NOMO-1 treated with dmso at 0.1 percent for 144 hours (cell line): ENCODE measurements around the gene CDHR2.

ENCODE experiments used
- DNase-seq: peaks from one replicate; lab custom pipeline; 2025; ENCODE audit not compliant: unreplicated experiment; lab: John Stamatoyannopoulos, UW

Gene CDHR2, protein sequence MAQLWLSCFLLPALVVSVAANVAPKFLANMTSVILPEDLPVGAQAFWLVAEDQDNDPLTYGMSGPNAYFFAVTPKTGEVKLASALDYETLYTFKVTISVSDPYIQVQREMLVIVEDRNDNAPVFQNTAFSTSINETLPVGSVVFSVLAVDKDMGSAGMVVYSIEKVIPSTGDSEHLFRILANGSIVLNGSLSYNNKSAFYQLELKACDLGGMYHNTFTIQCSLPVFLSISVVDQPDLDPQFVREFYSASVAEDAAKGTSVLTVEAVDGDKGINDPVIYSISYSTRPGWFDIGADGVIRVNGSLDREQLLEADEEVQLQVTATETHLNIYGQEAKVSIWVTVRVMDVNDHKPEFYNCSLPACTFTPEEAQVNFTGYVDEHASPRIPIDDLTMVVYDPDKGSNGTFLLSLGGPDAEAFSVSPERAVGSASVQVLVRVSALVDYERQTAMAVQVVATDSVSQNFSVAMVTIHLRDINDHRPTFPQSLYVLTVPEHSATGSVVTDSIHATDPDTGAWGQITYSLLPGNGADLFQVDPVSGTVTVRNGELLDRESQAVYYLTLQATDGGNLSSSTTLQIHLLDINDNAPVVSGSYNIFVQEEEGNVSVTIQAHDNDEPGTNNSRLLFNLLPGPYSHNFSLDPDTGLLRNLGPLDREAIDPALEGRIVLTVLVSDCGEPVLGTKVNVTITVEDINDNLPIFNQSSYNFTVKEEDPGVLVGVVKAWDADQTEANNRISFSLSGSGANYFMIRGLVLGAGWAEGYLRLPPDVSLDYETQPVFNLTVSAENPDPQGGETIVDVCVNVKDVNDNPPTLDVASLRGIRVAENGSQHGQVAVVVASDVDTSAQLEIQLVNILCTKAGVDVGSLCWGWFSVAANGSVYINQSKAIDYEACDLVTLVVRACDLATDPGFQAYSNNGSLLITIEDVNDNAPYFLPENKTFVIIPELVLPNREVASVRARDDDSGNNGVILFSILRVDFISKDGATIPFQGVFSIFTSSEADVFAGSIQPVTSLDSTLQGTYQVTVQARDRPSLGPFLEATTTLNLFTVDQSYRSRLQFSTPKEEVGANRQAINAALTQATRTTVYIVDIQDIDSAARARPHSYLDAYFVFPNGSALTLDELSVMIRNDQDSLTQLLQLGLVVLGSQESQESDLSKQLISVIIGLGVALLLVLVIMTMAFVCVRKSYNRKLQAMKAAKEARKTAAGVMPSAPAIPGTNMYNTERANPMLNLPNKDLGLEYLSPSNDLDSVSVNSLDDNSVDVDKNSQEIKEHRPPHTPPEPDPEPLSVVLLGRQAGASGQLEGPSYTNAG (N-terminal part only)

DNA sequence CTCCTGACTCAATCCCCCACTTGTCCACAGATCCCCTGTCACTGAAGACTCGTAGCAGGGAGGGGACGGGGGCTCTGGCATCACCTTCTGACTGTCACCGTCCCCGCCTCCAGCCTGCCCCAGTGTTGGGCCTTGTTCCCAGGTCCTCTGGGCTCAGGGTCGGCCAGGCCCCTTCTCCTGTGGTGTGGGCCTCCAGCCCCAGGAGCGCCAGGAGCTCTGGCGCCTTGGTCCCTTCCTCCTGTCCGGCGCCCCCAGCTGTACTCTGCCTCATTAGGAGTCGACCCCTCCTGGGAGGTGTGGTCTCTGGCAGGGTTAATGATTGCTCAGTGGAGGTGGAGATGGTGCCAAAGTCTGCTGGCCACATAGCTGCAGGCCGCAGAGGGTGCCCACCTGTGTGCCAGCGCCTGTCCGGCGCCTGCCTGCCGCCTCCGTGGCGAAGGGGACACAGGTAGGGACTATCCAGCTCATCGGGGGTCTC lies at the start of gene CDHR2:
Gene CDHR2 (plus strand): TSS at position 376 of the 478 bp plus-strand sequence. CDS start 16,011 bp downstream, outside the sequence.
- DNase-seq = no peak

DNA sequence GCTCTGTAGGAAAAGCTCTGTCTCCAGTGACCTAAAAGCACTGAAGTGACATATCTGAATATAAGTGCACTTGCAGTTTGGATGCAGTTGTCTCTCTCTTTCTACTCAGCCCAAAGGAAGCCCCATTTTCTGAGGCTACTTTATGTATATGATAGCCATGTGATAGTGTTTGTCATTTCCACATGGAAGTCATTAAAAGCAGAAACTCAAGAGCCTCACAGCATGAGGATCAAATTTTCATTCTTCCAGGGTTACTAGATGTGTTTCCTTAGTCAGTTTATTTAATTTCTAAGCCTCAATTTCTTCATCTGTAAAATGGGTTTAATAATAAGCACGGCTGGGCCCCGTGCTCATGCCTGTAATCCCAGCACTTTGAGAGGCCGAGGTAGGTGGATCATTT lies 48.6 kb upstream of the CDHR2 start:
- DNase-seq = no peak

DNA sequence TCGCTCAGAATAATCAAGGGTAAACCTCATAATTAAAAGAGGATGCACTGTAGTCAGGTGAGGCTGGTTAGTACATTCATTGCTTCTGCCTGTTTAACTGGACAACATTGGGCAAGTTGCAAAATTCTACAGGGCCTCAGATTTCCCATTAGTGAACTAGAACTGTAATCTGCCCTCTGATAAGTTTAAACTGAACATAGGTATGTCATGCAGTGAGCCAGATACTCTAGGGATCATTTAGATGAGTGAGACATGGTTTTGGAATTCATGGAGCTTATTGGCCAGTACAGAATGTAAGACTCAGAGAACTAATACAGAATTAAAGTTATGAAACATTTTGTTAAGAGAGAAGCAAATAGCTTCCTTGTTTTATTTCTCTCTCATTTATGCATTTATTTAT lies 47.8 kb upstream of the CDHR2 start:
- DNase-seq = no peak

DNA sequence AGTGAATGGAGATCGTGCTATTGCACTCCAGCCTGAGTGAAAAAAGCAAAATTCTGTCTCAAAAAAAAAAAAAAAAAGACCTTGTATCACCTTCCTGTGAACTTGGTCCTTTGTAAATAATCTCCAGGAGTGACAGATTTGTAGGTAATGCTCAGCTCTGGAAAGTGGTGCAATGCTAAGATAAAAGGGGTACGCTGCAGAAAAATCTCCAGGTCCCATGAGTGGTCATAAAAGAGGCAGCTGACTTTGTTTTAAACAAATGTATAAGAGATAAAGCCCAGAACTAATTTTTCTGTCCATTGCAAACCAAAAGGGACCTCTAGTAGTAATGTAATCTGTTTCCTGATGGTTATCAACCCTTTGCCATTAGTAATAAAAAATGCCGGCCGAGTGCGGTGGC lies 45.6 kb upstream of the CDHR2 start:
- no peak for DNase-seq

DNA sequence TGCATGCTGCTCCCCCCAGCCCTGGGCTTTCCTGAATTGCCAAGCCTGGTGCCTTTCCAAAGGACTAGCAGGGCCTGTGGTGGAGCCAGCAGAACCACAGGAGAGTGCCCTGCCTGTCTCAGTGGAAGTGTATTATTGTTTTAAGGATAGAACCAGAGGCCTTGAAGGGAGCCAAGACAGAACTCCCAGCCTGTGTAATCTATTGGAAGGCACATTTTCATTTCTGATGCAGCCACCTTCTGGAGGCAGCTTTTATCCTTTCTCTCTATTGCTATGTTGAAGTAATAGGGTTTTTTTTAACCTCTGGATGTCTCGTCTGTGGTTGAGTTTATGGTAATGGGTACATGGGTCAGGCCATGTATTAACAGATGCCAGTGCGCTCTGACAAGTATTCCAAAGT lies 41.2 kb upstream of the CDHR2 start:
- no peak for DNase-seq

DNA sequence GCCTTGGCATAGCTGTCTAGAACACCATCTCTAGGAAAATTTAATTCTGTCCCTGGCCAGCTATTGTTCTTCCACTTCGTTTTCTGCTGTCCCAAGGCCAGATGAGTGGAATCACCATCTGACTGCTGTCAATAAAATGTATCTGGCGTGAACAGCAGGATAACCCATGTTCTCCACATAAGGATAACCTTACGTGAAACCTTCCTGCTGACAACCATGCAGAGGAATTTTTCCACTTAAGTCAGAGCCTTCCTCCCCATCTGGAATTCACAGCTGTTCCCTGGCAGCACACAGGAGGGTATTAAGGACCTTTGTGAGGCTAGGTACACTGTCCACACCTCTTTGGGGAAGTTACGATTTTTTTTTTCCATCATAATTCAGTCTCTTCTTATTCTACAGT lies 40.5 kb upstream of the CDHR2 start:
- no peak for DNase-seq

DNA sequence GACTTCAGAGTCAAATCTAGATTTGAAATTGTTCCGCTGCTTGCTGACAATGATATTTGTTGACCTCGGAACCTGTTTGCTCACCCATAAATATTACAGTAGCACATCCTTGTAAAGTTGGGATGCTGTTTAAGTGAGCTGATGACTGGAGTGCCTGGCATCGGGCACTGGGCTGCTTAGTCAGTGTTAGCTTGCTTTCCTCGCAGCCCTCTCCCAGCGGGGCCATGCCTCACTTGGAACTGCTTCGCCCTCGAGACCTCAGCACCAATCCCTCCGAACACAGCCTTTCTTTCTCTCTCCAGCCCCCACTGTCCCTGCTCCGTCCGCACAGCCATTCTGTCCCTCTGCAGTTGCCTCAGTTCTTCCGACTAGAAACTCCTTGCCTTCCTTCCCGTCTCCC lies 35.4 kb upstream of the CDHR2 start:
- DNase-seq = no peak

DNA sequence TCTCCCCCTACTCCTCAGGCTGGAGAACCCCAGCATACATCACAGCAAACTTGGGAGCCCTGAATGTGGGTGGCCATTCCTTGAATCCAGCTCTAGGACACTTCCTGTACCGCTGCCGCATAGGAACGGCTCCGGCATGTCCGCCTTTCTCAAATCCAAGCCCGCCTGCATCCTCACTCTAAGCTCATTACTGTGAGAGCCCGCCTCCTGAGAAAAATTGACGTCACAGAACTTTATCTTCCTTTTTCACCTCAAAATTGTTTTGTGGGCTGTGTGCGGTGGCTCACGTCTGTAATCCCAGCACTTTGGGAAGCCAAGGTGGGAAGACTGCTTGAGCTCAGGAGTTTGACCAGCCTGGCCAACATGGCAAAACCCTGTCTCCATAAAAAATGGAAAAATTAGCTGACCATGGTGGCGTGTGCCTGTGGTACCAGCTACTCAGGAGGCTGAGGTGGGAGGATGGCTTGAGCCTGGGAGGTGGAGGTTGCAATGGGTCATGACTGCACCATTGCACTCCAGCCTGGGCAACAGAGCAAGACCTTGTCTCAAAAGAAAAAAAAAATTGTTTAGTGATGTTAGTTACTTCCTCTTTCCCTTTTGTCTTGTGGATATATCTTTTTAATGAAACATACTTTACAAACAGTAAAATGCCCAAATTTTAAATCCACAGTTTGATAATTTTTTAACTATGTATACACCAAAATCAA lies 34.7 kb upstream of the CDHR2 start:
- DNase-seq = no peak

DNA sequence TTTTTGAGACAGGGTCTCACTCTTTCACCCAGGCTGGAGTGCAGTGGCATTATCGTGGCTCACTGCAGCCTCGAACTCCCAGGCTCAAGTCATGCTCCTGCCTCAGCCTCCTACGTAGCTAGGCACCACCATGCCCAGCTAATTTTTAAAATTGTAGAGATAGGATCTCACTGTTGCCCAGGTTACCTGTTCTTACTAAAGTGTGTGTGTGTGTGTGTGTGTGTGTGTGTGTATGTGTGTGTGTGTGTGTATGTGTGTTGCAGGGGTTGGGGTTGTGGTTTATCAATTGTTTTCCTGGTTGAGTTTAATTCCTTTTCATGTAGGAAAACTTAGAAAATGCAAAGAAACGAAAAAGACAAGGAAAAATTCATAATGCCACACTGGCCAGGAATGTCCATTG lies 33.7 kb upstream of the CDHR2 start:
- DNase-seq = no peak

DNA sequence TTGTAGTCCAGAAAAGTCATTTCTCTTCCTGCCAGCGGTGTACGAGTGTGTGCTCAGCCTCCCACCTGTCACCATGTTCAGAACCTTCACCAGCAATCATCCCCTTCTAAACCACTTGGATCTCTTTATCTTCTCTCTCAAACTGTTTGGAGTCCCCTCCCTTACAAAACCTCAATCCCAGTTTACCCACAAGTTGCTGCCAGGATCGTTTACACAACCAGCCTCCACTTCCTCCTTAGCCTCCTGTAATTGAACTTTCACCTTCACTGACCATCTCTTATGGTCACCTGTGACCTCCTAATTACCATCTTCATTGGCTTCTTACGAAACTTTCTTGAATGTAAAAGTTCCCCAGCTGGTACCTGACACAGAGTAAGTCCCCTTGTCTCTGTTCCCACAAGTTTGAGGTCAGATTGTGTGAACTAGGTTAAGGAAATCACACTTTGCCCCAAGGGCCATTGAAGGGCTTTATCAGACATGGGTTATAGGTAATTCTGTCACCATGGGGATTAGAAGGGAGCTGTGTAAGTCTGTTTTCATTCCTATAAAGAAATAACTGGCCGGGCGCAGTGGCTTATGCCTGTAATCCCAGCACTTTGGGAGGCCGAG lies 32.0 kb upstream of the CDHR2 start:
- no peak for DNase-seq

DNA sequence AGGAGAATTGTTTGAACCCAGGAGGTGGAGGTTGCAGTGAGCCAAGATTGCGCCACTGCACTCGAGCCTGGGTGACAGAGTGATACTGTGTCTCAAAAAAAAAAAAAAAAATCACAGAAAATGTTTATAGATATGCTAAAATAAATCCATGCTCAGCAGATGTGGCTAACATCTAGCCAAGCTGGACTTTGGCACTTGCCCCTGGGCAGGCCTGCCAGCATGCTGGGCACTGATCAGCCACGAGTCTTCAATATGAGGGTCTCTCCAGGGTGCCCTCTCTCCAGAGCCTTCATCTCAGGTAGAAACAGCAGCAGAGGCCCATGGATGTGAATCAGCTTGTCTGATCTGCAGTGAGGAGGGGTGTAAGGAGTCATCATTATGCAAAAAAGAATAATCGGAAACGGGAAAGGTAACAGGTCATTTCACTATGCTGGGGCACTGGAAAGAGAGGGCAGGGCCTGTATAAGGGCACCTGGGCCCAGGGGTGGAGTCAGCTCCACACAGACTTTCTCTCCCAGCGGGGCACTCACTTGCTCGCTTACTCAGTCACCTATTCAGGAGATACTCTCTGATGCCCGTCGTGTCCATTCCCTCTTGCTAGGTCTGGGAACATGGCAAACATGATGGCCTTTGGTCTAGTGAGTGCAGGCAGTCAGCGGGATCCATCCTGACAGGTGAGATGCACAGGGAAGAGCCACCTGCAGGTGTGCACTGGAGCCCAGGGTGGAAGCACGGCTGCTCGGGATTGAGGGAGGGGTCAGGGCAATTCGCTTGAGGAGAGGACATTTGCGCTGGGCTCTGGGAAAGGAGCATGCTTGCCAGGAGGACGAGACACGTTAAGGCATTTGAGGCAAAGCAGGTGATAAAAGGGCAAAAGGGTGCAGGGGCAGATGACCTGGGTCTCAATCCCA lies 29.1 kb upstream of the CDHR2 start:
- no peak for DNase-seq

DNA sequence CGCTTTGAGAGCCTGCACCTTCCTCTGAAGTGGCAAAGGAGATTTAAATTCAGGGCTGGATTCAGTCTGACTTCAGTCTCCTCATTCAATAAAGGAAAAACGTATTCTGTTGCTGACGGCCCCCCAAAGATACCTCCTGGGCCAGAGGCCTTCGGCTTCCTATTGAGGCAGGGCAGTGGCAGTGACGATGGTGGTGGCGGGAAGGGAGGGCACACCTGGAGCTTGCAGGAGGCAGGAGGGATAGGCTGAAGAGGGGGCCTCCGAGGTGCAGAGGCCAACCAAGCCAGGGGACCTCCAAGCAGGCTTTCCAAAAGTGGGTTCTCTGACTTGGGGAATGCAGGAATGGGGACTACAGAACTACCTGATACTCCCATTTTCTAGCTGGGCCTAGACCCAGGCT lies 27.9 kb upstream of the CDHR2 start:
- no peak for DNase-seq

DNA sequence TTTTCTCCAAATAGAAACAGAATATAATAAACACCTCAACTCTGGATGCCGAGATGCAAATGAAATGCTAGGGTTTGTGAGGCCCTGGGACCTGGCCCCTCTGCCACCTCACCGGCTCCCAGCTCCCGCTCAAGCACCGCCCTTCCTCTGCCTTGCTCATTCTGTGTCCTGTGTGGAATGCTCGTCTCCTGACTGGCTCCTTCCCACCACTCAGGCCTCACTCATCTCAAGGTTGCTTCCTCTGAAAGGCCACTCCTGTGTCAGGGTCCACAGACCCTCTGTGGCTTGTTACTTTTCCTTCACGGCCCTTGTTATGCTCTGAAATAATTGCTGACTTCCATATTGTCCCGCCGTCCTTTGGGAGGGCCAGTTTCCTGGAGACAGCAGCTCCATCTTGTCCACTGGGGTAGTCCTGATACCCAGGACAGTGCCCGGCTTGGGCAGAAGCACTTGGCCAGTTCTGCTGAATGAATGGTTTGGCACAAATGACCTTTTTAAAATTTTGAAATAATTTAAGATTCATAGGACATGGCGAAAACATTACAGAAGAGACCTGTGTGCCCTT lies 27.4 kb upstream of the CDHR2 start:
- no peak for DNase-seq

DNA sequence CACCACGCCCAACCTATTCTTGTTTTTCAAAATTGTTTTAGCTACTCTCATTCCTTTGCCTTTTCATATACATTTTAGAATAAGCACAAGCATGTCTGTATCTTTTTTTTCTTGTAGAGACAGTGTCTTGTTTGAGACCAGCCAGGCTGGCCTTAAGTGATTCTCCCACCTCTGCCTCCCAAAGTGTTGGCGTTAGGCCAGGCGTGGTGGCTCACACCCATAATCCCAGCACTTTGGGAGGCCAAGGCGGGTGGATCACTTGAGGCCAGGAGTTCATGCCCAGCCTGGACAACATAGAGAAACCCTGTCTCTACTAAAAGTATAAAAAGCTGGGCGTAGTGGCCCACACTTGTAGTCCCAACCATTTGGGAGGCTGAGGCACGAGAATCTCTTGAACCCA lies 25.0 kb upstream of the CDHR2 start:
- DNase-seq = no peak

DNA sequence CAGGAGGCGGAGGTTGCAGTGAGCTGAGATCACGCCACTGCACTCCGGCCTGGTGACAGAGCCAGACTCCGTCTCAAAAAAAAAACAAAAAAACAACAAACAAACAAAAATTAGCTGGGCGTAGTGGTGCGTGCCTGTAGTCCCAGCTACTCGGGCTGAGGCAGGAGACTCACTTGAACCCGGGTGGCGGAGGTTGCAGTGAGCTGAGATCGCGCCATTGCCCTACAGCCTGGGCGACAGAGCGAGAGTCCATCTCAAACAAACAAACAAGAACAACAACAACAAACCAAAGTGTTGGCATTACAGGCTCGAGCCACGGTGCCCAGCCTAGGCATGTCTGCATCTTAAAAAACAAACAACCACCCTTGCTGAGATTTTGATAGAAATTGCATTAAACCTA lies 24.2 kb upstream of the CDHR2 start:
- no peak for DNase-seq

DNA sequence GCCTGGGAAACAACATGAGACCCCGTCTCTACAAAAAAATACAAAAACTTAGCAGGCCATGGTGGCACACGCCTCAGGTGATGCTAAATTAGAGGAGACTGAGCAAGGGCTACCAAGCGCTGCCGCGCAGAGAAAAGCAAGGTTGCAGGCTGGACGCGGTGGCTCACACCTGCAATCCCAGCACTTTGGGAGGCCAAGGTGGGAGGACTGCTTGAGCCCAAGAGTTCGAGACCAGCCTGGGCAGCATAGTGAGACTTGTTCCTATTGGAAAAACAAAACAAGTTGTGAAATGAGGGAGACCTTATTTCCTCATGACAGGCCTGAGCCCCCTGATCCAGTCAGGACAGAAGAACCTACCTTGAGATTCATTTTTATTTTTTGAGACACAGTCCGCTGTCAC lies 23.5 kb upstream of the CDHR2 start:
- no peak for DNase-seq

DNA sequence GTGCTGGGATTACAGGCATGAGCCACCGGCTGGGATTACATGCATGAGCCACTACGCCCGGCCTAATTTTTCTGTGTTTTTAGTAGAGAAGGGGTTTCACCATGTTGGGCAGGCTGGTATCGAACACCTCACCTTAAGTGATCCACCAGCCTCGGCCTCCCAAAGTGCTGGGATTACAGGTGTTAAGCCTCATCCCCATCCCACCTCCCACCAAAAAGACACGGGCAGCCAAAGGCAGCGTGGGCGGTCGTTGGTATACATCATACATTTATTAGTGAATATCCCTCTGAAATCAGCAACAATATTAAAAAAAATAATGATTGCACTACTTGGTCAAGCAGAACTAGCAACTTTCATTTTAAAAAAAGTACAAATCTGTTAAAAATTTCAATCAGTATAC lies 22.7 kb upstream of the CDHR2 start:
- no peak for DNase-seq

DNA sequence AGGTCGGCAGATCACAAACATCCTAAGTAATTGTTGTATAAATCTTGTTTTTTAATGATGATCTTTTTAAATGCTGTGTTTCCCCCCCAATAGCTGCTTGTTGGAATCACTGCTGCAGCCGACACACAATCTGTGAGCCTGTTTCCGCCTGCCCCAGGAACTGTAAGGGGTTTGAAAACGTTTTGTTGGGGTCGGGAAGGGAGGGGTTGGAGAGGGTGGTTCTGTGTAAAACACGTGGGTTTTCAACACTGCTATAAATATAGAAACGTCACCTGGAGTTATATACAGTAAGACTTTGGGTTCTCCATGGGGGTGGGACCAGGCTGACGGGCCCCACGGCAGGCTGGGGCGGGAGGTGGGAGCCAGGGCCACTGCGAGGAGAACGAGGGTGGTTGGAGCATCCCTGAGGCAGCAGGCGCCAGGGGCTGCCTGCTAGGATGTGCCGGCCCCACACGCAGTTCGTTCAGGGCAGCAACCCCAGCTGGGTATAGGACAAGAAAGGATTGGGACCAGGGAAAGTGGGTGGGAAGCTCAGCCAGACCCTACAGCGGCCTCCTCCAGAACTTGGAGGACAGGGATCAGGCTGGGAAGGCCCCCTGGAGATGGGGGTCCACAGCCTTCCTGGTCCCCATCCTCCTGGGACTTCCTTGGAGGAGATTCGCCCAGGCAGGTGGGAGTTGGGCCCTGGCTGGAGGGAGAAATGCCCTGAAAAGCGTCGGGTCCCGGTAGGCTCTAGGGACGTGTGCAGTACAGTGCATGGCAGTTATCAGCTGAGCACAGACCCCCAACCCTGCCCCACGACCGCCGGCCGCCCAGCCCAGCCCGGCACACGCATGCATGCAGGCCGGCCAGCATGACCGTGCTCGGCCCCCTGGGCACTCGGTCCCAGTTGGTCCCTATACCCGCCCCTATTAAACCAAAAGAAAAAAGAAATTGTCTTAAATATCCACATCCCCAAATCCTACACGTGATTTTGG lies 21.6 kb upstream of the CDHR2 start:
- DNase-seq = no peak
